OCI-LY7 (cell line): ENCODE data around the gene RTP5. TPM values are rescaled to one million over a fixed set of nuclear protein-coding genes. Genes with fewer than 3 reads are reported as not detected.

ENCODE experiments used
- BruUV-seq: library from RNA; stranded (reverse); fragments of 400-500 nt; replicated peaks from 2 replicates; lab custom pipeline; 2021; lab: Mats Ljungman, UMichigan
- CTCF ChIA-PET: fragments of 300-600 bp; sonication (Branson Sonifier 250); formaldehyde crosslinking; loops from one replicate; lab custom pipeline; 2022; ENCODE audit warnings: antibody characterized with exemption; ENCODE audit not compliant: unreplicated experiment; lab: Charles Lee
- POLR2A ChIA-PET: fragments of 300-600 bp; sonication (Branson Sonifier 250); formaldehyde crosslinking; loops from one replicate; lab custom pipeline; 2022; ENCODE audit warnings: antibody characterized with exemption; lab: Charles Lee
- DNase-seq: peaks from one replicate; pipeline ENCODE4 v3.0.0-alpha.2; 2015; ENCODE audit warnings: low spot score
- H2AFZ ChIP-seq: fragments of 200-600 bp; sonication (generic), shearing (Covaris generic); 2 replicates; pipeline ENCODE4 v1.6.1; 2014; ENCODE audit warnings: mild to moderate bottlenecking, antibody characterized with exemption, low read length, moderate library complexity
- H3K27ac ChIP-seq: fragments of 200-600 bp; sonication (generic); 2 replicates; pipeline ENCODE4 v1.5.1; 2014; ENCODE audit warnings: mixed run types, low read depth, mild to moderate bottlenecking, moderate library complexity, low read length, inconsistent platforms; ENCODE audit not compliant: poor library complexity, severe bottlenecking
- H3K36me3 ChIP-seq: fragments of 200-600 bp; sonication (generic); 2 replicates; pipeline ENCODE4 v1.6.1; 2014; ENCODE audit warnings: mild to moderate bottlenecking, antibody characterized with exemption, low read length, moderate library complexity, mixed read lengths; ENCODE audit not compliant: insufficient read depth
- H3K4me1 ChIP-seq: fragments of 200-600 bp; sonication (generic); 2 replicates; pipeline ENCODE4 v1.5.1; 2014; ENCODE audit warnings: mild to moderate bottlenecking, low read length; ENCODE audit not compliant: insufficient read depth, poor library complexity, severe bottlenecking
- H3K4me2 ChIP-seq: fragments of 200-600 bp; sonication (generic); 2 replicates; pipeline ENCODE4 v1.6.1; 2014; ENCODE audit warnings: mild to moderate bottlenecking, low read length
- H3K4me3 ChIP-seq: fragments of 200-600 bp; sonication (generic); 2 replicates; pipeline ENCODE4 v1.5.1; 2014; ENCODE audit warnings: mild to moderate bottlenecking, low read depth, low read length; ENCODE audit not compliant: poor library complexity, severe bottlenecking
- H3K79me2 ChIP-seq: fragments of 200-600 bp; sonication (generic); 2 replicates; pipeline ENCODE4 v1.6.1; 2016; ENCODE audit warnings: low read depth, mild to moderate bottlenecking, low read length, moderate library complexity, mixed read lengths; ENCODE audit not compliant: insufficient read depth
- H3K9me2 ChIP-seq: fragments of 200-600 bp; sonication (generic); 2 replicates; pipeline ENCODE4 v1.6.1; 2016; ENCODE audit warnings: mild to moderate bottlenecking, low read length, mixed read lengths; ENCODE audit not compliant: insufficient read depth
- H3K9me3 ChIP-seq: fragments of 200-600 bp; sonication (generic); 2 replicates; pipeline ENCODE4 v1.6.1; 2014; ENCODE audit warnings: mild to moderate bottlenecking, mixed run types, low read length, mixed read lengths
- H4K20me1 ChIP-seq: fragments of 200-600 bp; sonication (generic); 2 replicates; pipeline ENCODE4 v1.6.1; 2014; ENCODE audit warnings: mild to moderate bottlenecking, antibody characterized with exemption, low read length, moderate library complexity, mixed read lengths; ENCODE audit not compliant: insufficient read depth
- CTCF ChIP-seq: fragments of 200-600 bp; sonication (generic); conservative IDR thresholded peaks from 2 replicates; pipeline ENCODE4 v1.5.1; 2014; ENCODE audit warnings: mild to moderate bottlenecking, antibody characterized with exemption, low read length, moderate library complexity, mixed read lengths
- EZH2phosphoT487 ChIP-seq: fragments of 200-600 bp; sonication (generic); IDR thresholded peaks from 2 replicates; pipeline ENCODE4 v1.6.1; 2018; ENCODE audit warnings: low read depth, borderline replicate concordance, mild to moderate bottlenecking, mixed run types, antibody characterized with exemption, low read length, moderate library complexity, mixed read lengths
- intact Hi-C: fragments of 100-400 bp; cut with micrococcal nuclease; formaldehyde crosslinking; loops from one replicate; pipeline ENCODE4 v1.10.0; 2022; ENCODE audit not compliant: unreplicated experiment
- total RNA-seq, 2 experiments: library from RNA; depleted of rRNA in 1 of 2; stranded (reverse); fragments of >200 nt in 1 of 2; shearing (Covaris generic) in 1 of 2; gene quantifications; 2 replicates each; pipeline ENCODE4 v1.2.3, GENCODE V29; 2014 to 2022

Gene RTP5
- total RNA-seq, 2 experiments from 2014 or later: not detected

- CTCF ChIA-PET: no interaction called here
Observed at GRCh38 chr2:241901500-241902351, 32.2 kb downstream of the RTP5 start.

GRCh38 chr2:241902357-241902991, 32.9 kb downstream of the RTP5 start:
- intact Hi-C loops: no loop called here
- no TSS peak for BruUV-seq
- DNase-seq: no peak
- H2AFZ ChIP-seq: no peak overlapping the region
- H3K4me1 ChIP-seq: no peaks in the 10 kb centered on the region
- H3K4me3 ChIP-seq: no peak overlapping the region
- H3K9me2 ChIP-seq: no peaks in the 10 kb centered on the region
- TF ChIP-seq CTCF (no peak), EZH2phosphoT487 (no peak)
- H3K36me3 ChIP-seq: peaks cover 7% of the 10 kb centered on the region; the same call in 1 of the 2 replicates
- ChIA-PET POLR2A (no interaction called here), CTCF (no interaction called here)
- H3K79me2 ChIP-seq: no peaks in the 10 kb centered on the region
- no peaks in the 10 kb centered on the region for H3K9me3 ChIP-seq
- H3K4me2 ChIP-seq: no peak overlapping the region
- H3K27ac ChIP-seq: no peak overlapping the region
- H4K20me1 ChIP-seq: no peaks in the 10 kb centered on the region

More at GRCh38 chr2:241901500-241902351, 32.2 kb downstream of the RTP5 start:
- Histone ChIP-seq H3K36me3 (peaks cover 11% of the 10 kb centered on the region; the same call in 1 of the 2 replicates), H3K4me3 (no peak overlapping the region), H3K79me2 (no peaks in the 10 kb centered on the region), H3K4me2 (no peak overlapping the region), H2AFZ (no peak overlapping the region), H3K9me2 (no peaks in the 10 kb centered on the region), H3K27ac (no peak overlapping the region), H4K20me1 (no peaks in the 10 kb centered on the region), H3K9me3 (no peaks in the 10 kb centered on the region), H3K4me1 (no peaks in the 10 kb centered on the region)
- POLR2A ChIA-PET: no interaction called here
- TF ChIP-seq CTCF (no peak), EZH2phosphoT487 (no peak)
- no TSS peak for BruUV-seq
- no peak for DNase-seq
- intact Hi-C loops: no loop called here
